GM06990 (cell line): ENCODE data around the gene MTUS2.

Experiments
- DNase-seq: peaks from one replicate; pipeline ENCODE4 v3.0.0-alpha.2; 2011; ENCODE audit not compliant: insufficient read length; ENCODE audit errors: extremely low read depth
- H3K27me3 ChIP-seq: replicated peaks from 2 replicates; pipeline ENCODE4 v1.6.0; 2011; ENCODE audit warnings: low read length; ENCODE audit not compliant: control insufficient read depth, insufficient read depth
- H3K36me3 ChIP-seq: 2 replicates; pipeline ENCODE4 v1.5.1; 2011; ENCODE audit warnings: low read length; ENCODE audit not compliant: control insufficient read depth, insufficient read depth
- H3K4me3 ChIP-seq: replicated peaks from 2 replicates; pipeline ENCODE4 v1.5.1; 2011; ENCODE audit warnings: low read depth, mild to moderate bottlenecking, control low read depth, low read length
- CTCF ChIP-seq: IDR thresholded peaks from 2 replicates; pipeline ENCODE4 v1.5.1; 2011; ENCODE audit warnings: low read length, control low read depth, mild to moderate bottlenecking, inconsistent platforms; ENCODE audit not compliant: insufficient read depth, poor library complexity, severe bottlenecking

The MTUS2 gene

GRCh38 chr13:29397265-29397664 is 577.1 kb downstream of the MTUS2 start:
- DNase-seq = no peak
- no peak for TF ChIP-seq CTCF
- no peak overlapping the region for H3K4me3 ChIP-seq
- H3K27me3 ChIP-seq = no peaks in the 10 kb centered on the region; the same call in 1 of the 2 replicates
- no peaks in the 10 kb centered on the region for H3K36me3 ChIP-seq

GRCh38 chr13:29402166-29402636 is 582.1 kb downstream of the MTUS2 start:
- no peaks in the 10 kb centered on the region; the same call in 1 of the 2 replicates for H3K27me3 ChIP-seq
- H3K4me3 ChIP-seq = no peak overlapping the region
- TF ChIP-seq CTCF = no peak
- H3K36me3 ChIP-seq = no peaks in the 10 kb centered on the region
- no peak for DNase-seq

- no peaks in the 10 kb centered on the region; the same call in 1 of the 2 replicates for H3K27me3 ChIP-seq
- DNase-seq = no peak
- no peaks in the 10 kb centered on the region for H3K36me3 ChIP-seq
- H3K4me3 ChIP-seq = no peak overlapping the region
- no peak for TF ChIP-seq CTCF
Measured at GRCh38 chr13:29405401-29405800, 585.3 kb downstream of the MTUS2 start.

GRCh38 chr13:29411481-29411880 is 591.3 kb downstream of the MTUS2 start:
- Histone ChIP-seq H3K4me3 (no peak overlapping the region), H3K27me3 (no peaks in the 10 kb centered on the region), H3K36me3 (no peaks in the 10 kb centered on the region)
- no peak for TF ChIP-seq CTCF
- DNase-seq = no peak

- no peak for TF ChIP-seq CTCF
- Histone ChIP-seq H3K27me3 (peaks cover 2% of the 10 kb centered on the region), H3K36me3 (no peaks in the 10 kb centered on the region), H3K4me3 (no peak overlapping the region)
- DNase-seq = no peak
Measured at GRCh38 chr13:29418026-29418425, 597.9 kb downstream of the MTUS2 start.

GRCh38 chr13:29421118-29421517 is 601.0 kb downstream of the MTUS2 start:
- Histone ChIP-seq H3K27me3 (peaks cover 2% of the 10 kb centered on the region), H3K4me3 (no peak overlapping the region), H3K36me3 (no peaks in the 10 kb centered on the region)
- TF ChIP-seq CTCF = no peak
- DNase-seq = no peak
